D721Med (cell line): ENCODE measurements around the gene AAR2.

Experiments used
- DNase-seq: peaks from one replicate; pipeline ENCODE4 v3.0.0; 2011; ENCODE audit warnings: low spot score; ENCODE audit not compliant: insufficient read length
- FAIRE-seq: peaks from 2 replicates; lab custom pipeline; 2011; peaks lifted over from hg19 to GRCh38; lab: Jason Lieb, UNC
- TF ChIP-seq, protein P1 (sequence below): IDR thresholded peaks from 2 replicates; pipeline ENCODE4 v1.5.1; 2012; ENCODE audit warnings: mild to moderate bottlenecking, control low read depth; ENCODE audit not compliant: insufficient read depth; ENCODE audit errors: missing control alignments

AAR2 gene

DNA sequence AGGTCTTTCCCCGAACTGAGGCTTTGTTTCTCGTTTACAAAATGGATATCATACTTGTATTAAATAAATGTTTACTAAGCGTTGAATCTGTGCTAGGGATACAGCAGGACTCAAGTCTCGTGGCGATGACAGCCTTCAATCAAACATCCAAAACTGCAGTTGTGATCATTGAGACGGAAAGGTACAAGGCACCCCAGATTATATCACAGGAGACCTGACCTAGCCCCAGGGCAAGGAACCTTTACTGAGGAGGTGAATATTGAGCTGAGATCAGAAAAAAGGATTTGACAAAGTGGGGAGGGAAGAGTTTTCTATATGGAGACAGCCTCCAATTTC lies 476 bp downstream of the AAR2 start:
- DNase-seq (no peak), FAIRE-seq (no peak)
- TF ChIP-seq, protein P1, sequence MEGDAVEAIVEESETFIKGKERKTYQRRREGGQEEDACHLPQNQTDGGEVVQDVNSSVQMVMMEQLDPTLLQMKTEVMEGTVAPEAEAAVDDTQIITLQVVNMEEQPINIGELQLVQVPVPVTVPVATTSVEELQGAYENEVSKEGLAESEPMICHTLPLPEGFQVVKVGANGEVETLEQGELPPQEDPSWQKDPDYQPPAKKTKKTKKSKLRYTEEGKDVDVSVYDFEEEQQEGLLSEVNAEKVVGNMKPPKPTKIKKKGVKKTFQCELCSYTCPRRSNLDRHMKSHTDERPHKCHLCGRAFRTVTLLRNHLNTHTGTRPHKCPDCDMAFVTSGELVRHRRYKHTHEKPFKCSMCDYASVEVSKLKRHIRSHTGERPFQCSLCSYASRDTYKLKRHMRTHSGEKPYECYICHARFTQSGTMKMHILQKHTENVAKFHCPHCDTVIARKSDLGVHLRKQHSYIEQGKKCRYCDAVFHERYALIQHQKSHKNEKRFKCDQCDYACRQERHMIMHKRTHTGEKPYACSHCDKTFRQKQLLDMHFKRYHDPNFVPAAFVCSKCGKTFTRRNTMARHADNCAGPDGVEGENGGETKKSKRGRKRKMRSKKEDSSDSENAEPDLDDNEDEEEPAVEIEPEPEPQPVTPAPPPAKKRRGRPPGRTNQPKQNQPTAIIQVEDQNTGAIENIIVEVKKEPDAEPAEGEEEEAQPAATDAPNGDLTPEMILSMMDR = no peak

DNA sequence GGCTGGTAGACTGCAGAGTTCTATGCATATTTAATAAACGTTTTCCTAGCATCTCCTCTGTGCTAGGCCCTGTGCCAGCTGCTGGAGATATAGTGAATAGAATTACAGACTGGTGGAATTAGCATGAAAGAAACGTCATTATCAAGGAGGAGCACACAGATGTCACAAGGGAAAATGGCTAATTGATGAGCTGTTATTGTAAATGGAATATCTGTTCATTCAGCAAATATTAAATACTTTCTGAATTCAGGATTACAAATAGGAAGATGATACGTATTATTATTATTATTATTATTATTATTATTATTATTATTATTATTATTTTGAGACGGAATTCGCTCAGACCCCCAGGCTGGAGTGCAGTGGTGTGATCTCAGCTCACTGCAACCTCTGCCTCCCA lies 1.2 kb downstream of the AAR2 start:
- TF ChIP-seq, protein P1 = no peak
- FAIRE-seq = no peak

DNA sequence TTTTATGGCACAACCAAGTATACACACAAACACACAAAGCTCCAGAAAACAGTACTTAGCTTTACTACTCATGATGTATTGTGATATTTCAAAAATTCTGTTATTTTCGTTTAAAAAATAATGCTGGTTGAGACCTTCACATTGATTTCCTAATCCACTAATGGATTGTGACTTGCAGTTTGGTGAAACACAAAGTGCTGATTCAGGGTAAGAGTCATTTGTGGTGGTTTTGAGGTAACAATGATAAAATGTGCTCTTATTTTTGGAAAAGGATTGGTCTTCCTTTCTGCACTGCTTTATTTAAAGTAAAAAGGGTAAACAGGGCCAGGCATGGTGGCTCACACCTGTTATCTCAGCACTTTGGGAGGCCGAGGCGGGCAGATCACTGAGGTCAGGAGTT lies 1.9 kb downstream of the AAR2 start:
- DNase-seq = no peak
- TF ChIP-seq, protein P1 = no peak

More for the DNA sequence above, 1.2 kb downstream of the AAR2 start:
- no peak for DNase-seq

DNA sequence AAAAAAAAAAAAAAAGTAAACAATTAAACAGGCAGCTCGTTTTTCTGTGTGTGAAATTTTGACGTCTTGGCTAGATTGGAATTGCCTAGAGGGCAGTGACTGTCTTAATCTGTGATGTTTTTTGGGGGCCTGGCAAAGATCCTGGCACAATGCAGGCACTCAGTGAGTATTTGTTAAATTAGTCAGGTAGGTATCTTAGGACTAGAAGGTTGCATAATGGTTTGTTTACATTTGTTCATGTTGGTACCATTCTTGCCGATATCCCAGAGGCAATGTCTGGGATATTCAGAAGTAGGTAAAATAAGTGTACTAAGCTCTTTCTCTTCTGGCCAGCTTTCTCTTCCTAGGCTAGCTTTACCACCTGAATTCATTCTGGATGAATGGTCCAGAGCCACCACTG lies 2.5 kb downstream of the AAR2 start:
- TF ChIP-seq, protein P1 = no peak
- no peak for FAIRE-seq
- no peak for DNase-seq

More for the DNA sequence above, 1.9 kb downstream of the AAR2 start:
- no peak for FAIRE-seq

DNA sequence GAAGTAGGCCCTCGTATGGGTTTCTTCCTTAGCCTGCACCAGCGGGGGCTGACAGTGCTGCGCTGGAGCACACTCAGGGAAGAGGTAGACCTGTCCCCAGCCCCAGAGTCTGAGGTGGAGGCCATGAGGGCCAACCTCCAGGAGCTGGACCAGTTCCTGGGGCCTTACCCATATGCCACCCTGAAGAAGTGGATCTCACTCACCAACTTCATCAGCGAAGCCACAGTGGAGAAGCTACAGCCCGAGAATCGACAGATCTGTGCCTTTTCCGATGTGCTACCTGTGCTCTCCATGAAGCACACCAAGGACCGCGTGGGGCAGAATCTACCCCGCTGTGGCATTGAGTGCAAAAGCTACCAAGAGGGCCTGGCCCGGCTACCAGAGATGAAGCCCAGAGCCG lies 3.8 kb downstream of the AAR2 start:
- DNase-seq (no peak), FAIRE-seq (no peak)
- TF ChIP-seq, protein P1 = no peak

DNA sequence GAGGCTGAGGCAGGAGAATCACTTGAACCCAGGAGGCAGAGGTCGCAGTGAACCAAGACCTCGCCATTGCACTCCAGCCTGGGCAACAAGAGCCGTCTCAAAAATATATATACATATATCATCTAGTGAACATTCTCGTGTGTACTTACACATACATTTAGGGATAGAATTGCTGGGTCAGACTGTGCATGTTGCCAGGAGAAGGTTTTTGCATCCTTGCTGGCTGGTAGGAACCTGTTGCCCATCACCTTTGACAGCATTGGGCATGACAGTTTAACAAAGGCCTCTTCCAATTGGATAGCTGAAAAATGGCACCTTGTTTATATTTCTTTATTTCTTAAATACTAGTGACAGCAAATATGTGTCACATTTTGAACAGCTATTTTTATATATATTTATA lies 5.4 kb downstream of the AAR2 start:
- DNase-seq = no peak
- TF ChIP-seq, protein P1 = no peak
- FAIRE-seq = no peak

DNA sequence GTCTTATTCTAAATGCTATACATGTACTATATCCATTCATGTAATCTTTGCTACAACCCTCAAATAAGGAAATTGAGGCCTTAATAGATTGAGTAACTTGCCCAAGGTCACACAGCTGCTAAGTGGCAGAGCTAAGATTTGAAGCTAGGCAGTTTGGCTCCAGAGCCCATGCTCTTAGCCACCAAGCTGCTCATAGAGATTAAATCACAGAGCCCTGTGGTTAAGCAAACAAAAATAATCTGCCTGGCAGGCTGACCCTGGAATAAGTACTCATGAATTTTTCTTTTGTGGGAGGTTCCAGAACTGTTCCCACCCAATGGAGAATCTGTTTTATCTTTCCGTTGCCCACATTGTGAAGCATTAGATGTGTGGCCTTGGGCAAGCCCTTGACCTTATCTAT lies 7.4 kb downstream of the AAR2 start:
- TF ChIP-seq, protein P1 = no peak
- FAIRE-seq = no peak
- no peak for DNase-seq
